Caco-2 (cell line): ENCODE results near the gene DSE. TPM values are rescaled to one million over a fixed set of nuclear protein-coding genes. Genes with fewer than 3 reads are reported as not detected.

ENCODE experiments used
- BruUV-seq: library from RNA; stranded (reverse); fragments of 400-500 nt; replicated peaks from 2 replicates; lab custom pipeline; 2021; lab: Mats Ljungman, UMichigan
- CTCF ChIA-PET: fragments of 300-600 bp; sonication (Branson Sonifier 250); formaldehyde crosslinking; loops from one replicate; lab custom pipeline; 2022; ENCODE audit warnings: antibody characterized with exemption; lab: Charles Lee
- POLR2A ChIA-PET: fragments of 300-600 bp; sonication (Branson Sonifier 250); formaldehyde crosslinking; loops from one replicate; lab custom pipeline; 2022; ENCODE audit warnings: antibody characterized with exemption; lab: Charles Lee
- DNase-seq, 2 experiments: peaks; one replicate each; pipeline versions ENCODE4 v3.0.0 to v3.0.0-alpha.2; 2020 to 2022
- H3K27me3 ChIP-seq: replicated peaks from 2 replicates; pipeline ENCODE4 v1.6.0; 2011; ENCODE audit warnings: low read length; ENCODE audit not compliant: control insufficient read depth, insufficient read depth
- H3K36me3 ChIP-seq: 2 replicates; pipeline ENCODE4 v1.5.1; 2011; ENCODE audit warnings: low read length; ENCODE audit not compliant: control insufficient read depth, insufficient read depth
- H3K4me1 ChIP-seq: fragments of 250-450 bp; sonication (Bioruptor Pico); 2 replicates; pipeline ENCODE4 v1.5.1; 2020; ENCODE audit warnings: mild to moderate bottlenecking
- H3K4me3 ChIP-seq: 2 replicates; pipeline ENCODE4 v1.5.1; 2011; ENCODE audit warnings: low read depth, mild to moderate bottlenecking, control low read depth, low read length
- H3K9me3 ChIP-seq: fragments of 250-450 bp; sonication (Bioruptor Pico); 2 replicates; pipeline ENCODE4 v1.5.1; 2020; ENCODE audit warnings: mild to moderate bottlenecking, moderate library complexity
- H3K27ac Mint-ChIP-seq: one replicate; pipeline ENCODE4 v1.8.0; 2022; ENCODE audit warnings: mixed read lengths; ENCODE audit not compliant: unreplicated experiment
- H3K27me3 Mint-ChIP-seq: one replicate; pipeline ENCODE4 v1.8.0; 2022; ENCODE audit warnings: mixed read lengths; ENCODE audit not compliant: insufficient read depth, unreplicated experiment
- H3K36me3 Mint-ChIP-seq: one replicate; pipeline ENCODE4 v1.8.0; 2022; ENCODE audit warnings: mild to moderate bottlenecking, mixed read lengths; ENCODE audit not compliant: insufficient read depth, unreplicated experiment
- H3K4me1 Mint-ChIP-seq: one replicate; pipeline ENCODE4 v1.8.0; 2022; ENCODE audit warnings: low read depth, mixed read lengths; ENCODE audit not compliant: unreplicated experiment
- H3K4me3 Mint-ChIP-seq: one replicate; pipeline ENCODE4 v1.8.0; 2022; ENCODE audit warnings: mild to moderate bottlenecking, moderate library complexity, mixed read lengths; ENCODE audit not compliant: unreplicated experiment
- H3K9me3 Mint-ChIP-seq: one replicate; pipeline ENCODE4 v1.8.0; 2022; ENCODE audit warnings: mixed read lengths; ENCODE audit not compliant: unreplicated experiment
- CTCF ChIP-seq, 2 experiments: fragments of 200-600 bp in 1 of 2; IDR thresholded peaks; 1 replicate in 1 of 2; 2 replicates in 1 of 2; pipeline versions ENCODE4 v1.5.1 to v1.8.0; 2011 to 2022; ENCODE audit warnings: antibody characterized with exemption in 1 of 2, control low read depth in 1 of 2, inconsistent platforms in 1 of 2, low read depth in 1 of 2, low read length in 1 of 2, mild to moderate bottlenecking in 1 of 2, moderate library complexity in 1 of 2; ENCODE audit not compliant: insufficient read depth in 1 of 2, severe bottlenecking in 1 of 2, unreplicated experiment in 1 of 2
- intact Hi-C: fragments of 100-400 bp; cut with micrococcal nuclease; formaldehyde crosslinking; loops from one replicate; pipeline ENCODE4 v1.10.0; 2022; ENCODE audit not compliant: unreplicated experiment
- total RNA-seq: library from RNA; stranded (reverse); gene quantifications from 2 replicates; pipeline ENCODE4 v1.2.3, GENCODE V29; 2022

DSE gene
- total RNA-seq, 1 experiment from 2014 or later, result 2.8 TPM

- Histone ChIP-seq H3K27me3 (no peaks in the 10 kb centered on the region), H3K4me1 (no peaks in the 10 kb centered on the region), H3K9me3 (no peaks in the 10 kb centered on the region), H3K36me3 (no peaks in the 10 kb centered on the region), H3K4me3 (no peak overlapping the region)
- intact Hi-C loops, result no loop called here
- TF ChIP-seq CTCF (IDR thresholded peaks at IDR 0.05; ENCODE audit: insufficient read depth in 1 of 2, low read depth in 1 of 2, low read length in 1 of 2, severe bottlenecking in 1 of 2, unreplicated experiment in 1 of 2), result no peak
- no peaks in the 10 kb centered on the region for H3K4me1 Mint-ChIP-seq
- ChIA-PET CTCF (no interaction called here), POLR2A (no interaction called here)
- no peaks in the 10 kb centered on the region for H3K36me3 Mint-ChIP-seq
- no peaks in the 10 kb centered on the region for H3K27me3 Mint-ChIP-seq
- DNase-seq, result no peak
- BruUV-seq, result no TSS peak
- no peak overlapping the region for H3K27ac Mint-ChIP-seq
- H3K4me3 Mint-ChIP-seq, result no peak overlapping the region
- no peaks in the 10 kb centered on the region for H3K9me3 Mint-ChIP-seq
Measured at GRCh38 chr6:116390581-116390980, 19.8 kb downstream of the DSE start.

GRCh38 chr6:116392132-116393013 is 21.6 kb downstream of the DSE start:
- CTCF ChIA-PET, result no interaction called here
- Mint-ChIP-seq H3K4me3 (no peak overlapping the region), H3K4me1 (no peaks in the 10 kb centered on the region), H3K27ac (no peak overlapping the region), H3K9me3 (no peaks in the 10 kb centered on the region), H3K36me3 (no peaks in the 10 kb centered on the region), H3K27me3 (no peaks in the 10 kb centered on the region)
- no TSS peak for BruUV-seq
- Histone ChIP-seq H3K27me3 (no peaks in the 10 kb centered on the region), H3K36me3 (no peaks in the 10 kb centered on the region), H3K4me1 (no peaks in the 10 kb centered on the region), H3K4me3 (no peak overlapping the region), H3K9me3 (no peaks in the 10 kb centered on the region)
- no peak for DNase-seq
- intact Hi-C loops, result no loop called here
- POLR2A ChIA-PET, result no interaction called here
- TF ChIP-seq CTCF (IDR thresholded peaks at IDR 0.05; ENCODE audit: insufficient read depth in 1 of 2, low read depth in 1 of 2, low read length in 1 of 2, severe bottlenecking in 1 of 2, unreplicated experiment in 1 of 2), result no peak

GRCh38 chr6:116393430-116393829 is 22.7 kb downstream of the DSE start:
- Mint-ChIP-seq H3K4me1 (no peaks in the 10 kb centered on the region), H3K27ac (no peak overlapping the region), H3K4me3 (no peak overlapping the region), H3K9me3 (no peaks in the 10 kb centered on the region), H3K27me3 (no peaks in the 10 kb centered on the region), H3K36me3 (no peaks in the 10 kb centered on the region)
- H3K36me3 ChIP-seq, result no peaks in the 10 kb centered on the region
- no peak for DNase-seq
- no peak for TF ChIP-seq CTCF (IDR thresholded peaks at IDR 0.05; ENCODE audit: insufficient read depth in 1 of 2, low read depth in 1 of 2, low read length in 1 of 2, severe bottlenecking in 1 of 2, unreplicated experiment in 1 of 2)
- no peak overlapping the region for H3K4me3 ChIP-seq
- no peaks in the 10 kb centered on the region for H3K9me3 ChIP-seq
- intact Hi-C loops, result no loop called here
- no TSS peak for BruUV-seq
- ChIA-PET POLR2A (no interaction called here), CTCF (no interaction called here)
- no peaks in the 10 kb centered on the region for H3K27me3 ChIP-seq
- peaks cover 4% of the 10 kb centered on the region; the same call in 1 of the 2 replicates for H3K4me1 ChIP-seq
